Lower lobe of right lung (tissue), 2 donors: ENCODE measurements around the gene IFRD2. TPM values are rescaled to one million over a fixed set of nuclear protein-coding genes. Genes with fewer than 3 reads are reported as not detected.

Experiments used
- ATAC-seq, 2 donors: fragments of 200-7000 bp; cut with Tn5 transposase; one replicate each; pipeline ENCODE4 v1.9.1; 2020 to 2022; ENCODE audit warnings: mild to moderate bottlenecking in 2 of 2, moderate library complexity in 2 of 2
- DNase-seq: peaks from one replicate; pipeline ENCODE4 v3.0.0-alpha.2; 2020
- H3K27ac ChIP-seq: fragments of 200-600 bp; one replicate; pipeline ENCODE4 v1.8.0; 2022
- H3K27me3 ChIP-seq: fragments of 200-600 bp; one replicate; pipeline ENCODE4 v1.8.0; 2022; ENCODE audit warnings: low read depth
- H3K36me3 ChIP-seq: fragments of 200-600 bp; one replicate; pipeline ENCODE4 v1.8.0; 2022; ENCODE audit warnings: mild to moderate bottlenecking
- H3K4me1 ChIP-seq: fragments of 200-600 bp; one replicate; pipeline ENCODE4 v1.8.0; 2022
- H3K4me3 ChIP-seq: fragments of 200-600 bp; one replicate; pipeline ENCODE4 v1.8.0; 2022; ENCODE audit warnings: mild to moderate bottlenecking
- H3K9me3 ChIP-seq: fragments of 200-600 bp; one replicate; pipeline ENCODE4 v1.8.0; 2022
- intact Hi-C: fragments of 100-400 bp; cut with DNase I; formaldehyde crosslinking; loops from one replicate; pipeline ENCODE4 v1.11.0; 2022
- total RNA-seq: library from RNA; stranded (reverse); fragmentation: NEBNext Ultra II Directional; extraction: Animal tissue kit (Norgen Biotek cat#: 25700); gene quantifications from one replicate; pipeline ENCODE4 v1.2.1, GENCODE V29; 2021
- TF ChIP-seq, protein P1 (sequence below): fragments of 200-600 bp; IDR thresholded peaks from one replicate; pipeline ENCODE4 v1.8.0; 2022; ENCODE audit warnings: antibody characterized with exemption, mild to moderate bottlenecking
- donor health status: DM: no; HTN: yes; CAD: no; lungs with severe emphysema.

IFRD2 gene
- total RNA-seq, 1 donor from 2014 or later: 66.9 TPM

DNA sequence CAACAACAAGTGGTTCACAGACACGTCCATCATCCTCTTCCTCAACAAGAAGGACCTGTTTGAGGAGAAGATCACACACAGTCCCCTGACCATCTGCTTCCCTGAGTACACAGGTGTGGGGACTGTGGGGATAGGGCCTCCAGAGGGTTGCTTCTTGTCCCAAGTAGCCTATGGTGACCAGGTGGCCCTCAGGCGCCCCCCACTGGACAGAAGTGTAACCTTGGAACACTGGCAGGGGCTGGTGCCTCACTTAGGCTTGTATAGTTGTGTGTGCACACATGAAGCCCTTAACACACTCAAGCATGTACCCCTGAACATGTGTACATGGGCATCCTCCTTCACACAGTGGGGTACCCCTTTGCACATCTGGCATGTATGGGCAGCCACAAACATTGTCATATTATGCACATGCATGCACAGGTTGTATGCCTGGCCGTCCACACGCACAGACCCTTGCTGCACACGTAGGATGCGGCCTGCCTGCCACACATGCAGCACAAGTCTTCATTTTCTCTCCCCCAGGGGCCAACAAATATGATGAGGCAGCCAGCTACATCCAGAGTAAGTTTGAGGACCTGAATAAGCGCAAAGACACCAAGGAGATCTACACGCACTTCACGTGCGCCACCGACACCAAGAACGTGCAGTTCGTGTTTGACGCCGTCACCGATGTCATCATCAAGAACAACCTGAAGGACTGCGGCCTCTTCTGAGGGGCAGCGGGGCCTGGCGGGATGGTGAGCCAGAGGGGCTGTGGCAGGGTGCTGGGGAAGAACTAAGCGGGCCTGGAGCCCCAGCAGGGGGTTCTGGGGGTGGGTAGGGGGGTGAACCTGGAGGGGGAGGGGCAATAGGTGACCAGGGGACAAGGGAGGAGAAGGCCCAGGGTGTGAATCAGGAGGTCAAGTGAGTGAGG, 35.0 kb downstream of the IFRD2 start:
- H3K27me3 ChIP-seq: no peaks in the 10 kb centered on the region
- H3K4me3 ChIP-seq: no peak overlapping the region
- peak overlapping the region; percentile 96 for H3K27ac ChIP-seq
- ATAC-seq (no peak), DNase-seq (no peak)
- peaks cover 78% of the 10 kb centered on the region for H3K4me1 ChIP-seq
- peaks cover 72% of the 10 kb centered on the region for H3K36me3 ChIP-seq
- TF ChIP-seq, protein P1, sequence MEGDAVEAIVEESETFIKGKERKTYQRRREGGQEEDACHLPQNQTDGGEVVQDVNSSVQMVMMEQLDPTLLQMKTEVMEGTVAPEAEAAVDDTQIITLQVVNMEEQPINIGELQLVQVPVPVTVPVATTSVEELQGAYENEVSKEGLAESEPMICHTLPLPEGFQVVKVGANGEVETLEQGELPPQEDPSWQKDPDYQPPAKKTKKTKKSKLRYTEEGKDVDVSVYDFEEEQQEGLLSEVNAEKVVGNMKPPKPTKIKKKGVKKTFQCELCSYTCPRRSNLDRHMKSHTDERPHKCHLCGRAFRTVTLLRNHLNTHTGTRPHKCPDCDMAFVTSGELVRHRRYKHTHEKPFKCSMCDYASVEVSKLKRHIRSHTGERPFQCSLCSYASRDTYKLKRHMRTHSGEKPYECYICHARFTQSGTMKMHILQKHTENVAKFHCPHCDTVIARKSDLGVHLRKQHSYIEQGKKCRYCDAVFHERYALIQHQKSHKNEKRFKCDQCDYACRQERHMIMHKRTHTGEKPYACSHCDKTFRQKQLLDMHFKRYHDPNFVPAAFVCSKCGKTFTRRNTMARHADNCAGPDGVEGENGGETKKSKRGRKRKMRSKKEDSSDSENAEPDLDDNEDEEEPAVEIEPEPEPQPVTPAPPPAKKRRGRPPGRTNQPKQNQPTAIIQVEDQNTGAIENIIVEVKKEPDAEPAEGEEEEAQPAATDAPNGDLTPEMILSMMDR: peak; percentile 50
- intact Hi-C loops: no loop called here
- no peaks in the 10 kb centered on the region for H3K9me3 ChIP-seq

DNA sequence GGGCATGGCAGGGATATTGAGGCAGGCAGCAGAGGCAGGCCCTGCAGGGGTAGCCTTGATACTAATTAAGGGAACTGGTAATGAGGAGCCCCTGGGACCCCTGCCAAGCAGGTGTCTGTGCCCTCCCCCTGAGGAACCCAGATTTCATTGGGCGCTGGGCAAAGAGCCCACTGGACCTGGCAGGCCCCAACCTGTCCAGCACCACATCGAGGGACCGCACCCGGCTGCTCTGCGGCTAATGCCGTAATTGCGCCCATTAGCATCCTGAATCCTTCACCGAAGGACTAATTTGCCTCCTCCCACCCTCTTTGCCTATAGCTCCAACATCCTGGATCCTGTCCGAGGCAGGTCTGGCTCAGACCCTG, 37.0 kb downstream of the IFRD2 start:
- Histone ChIP-seq H3K27me3 (no peaks in the 10 kb centered on the region), H3K9me3 (no peaks in the 10 kb centered on the region), H3K4me1 (peaks cover 82% of the 10 kb centered on the region), H3K27ac (peak overlapping the region; percentile 96), H3K36me3 (peaks cover 91% of the 10 kb centered on the region), H3K4me3 (no peak overlapping the region)
- TF ChIP-seq, protein P1: no peak
- intact Hi-C loops: no loop called here
- DNase-seq (no peak), ATAC-seq (no peak)

DNA sequence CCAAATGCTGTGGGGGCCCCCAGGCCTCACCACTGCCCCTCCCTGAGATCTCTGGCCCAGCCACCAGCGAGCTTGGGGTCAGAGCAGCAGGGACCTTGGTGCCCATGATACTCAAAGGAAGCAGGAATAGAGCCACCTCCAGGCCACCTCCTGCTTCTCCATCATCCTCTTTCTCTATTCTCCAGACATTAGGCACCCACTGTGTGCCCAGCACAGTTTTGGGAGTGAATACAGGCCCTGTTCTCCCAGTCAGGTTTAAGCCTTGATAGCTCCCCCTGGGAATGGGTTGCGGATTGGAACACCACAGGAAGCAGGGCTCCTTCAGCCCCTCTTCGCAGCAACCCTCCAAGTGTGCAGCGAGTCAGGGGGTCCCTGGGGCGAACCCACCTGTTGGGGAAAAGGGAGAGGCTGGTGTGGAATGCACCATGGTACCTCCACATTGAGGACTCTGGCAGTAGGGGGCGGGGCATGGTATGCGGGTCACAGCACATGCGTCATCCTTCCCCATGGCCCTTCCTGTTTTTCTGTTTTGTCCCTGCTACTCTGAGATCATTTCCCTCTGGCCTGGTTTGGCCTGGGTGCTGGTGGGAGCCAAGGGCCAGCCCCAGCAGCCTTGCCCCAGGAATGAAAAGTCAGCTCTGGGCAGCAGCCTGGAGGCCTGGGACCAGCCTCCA, 37.5 kb downstream of the IFRD2 start:
- no peaks in the 10 kb centered on the region for H3K27me3 ChIP-seq
- ATAC-seq (peak; percentile 59 to 72), DNase-seq (peak; percentile 86)
- H3K36me3 ChIP-seq: peaks cover 96% of the 10 kb centered on the region
- no peaks in the 10 kb centered on the region for H3K9me3 ChIP-seq
- no peak overlapping the region for H3K4me3 ChIP-seq
- intact Hi-C loops: no loop called here
- TF ChIP-seq, protein P1: no peak
- peaks cover 84% of the 10 kb centered on the region for H3K4me1 ChIP-seq
- H3K27ac ChIP-seq: peak overlapping the region; percentile 96

DNA sequence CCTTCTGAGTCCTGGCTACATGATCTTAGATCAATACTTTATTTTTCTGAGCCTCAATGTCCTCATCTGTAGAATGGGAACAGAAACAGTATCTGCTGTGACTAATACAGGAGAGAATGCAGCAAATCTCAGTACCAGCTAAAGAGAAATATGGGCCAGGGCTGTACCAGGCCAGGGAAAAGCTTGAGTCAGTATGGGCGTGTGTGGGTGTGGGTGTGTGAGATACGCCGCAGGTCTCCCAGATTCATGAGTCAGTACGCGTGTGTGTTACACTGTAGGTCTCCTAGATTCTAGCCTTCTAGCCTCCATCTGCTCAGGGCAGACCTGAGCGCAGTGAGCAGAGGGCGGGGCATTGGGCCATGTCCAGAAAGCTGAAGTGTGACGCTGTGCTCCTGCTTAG, 41.0 kb downstream of the IFRD2 start:
- H3K27me3 ChIP-seq: no peaks in the 10 kb centered on the region
- H3K4me3 ChIP-seq: no peak overlapping the region
- TF ChIP-seq, protein P1: no peak
- no peak for ATAC-seq
- H3K9me3 ChIP-seq: no peaks in the 10 kb centered on the region
- intact Hi-C loops: no loop called here
- H3K4me1 ChIP-seq: peaks cover 92% of the 10 kb centered on the region
- peaks cover 85% of the 10 kb centered on the region for H3K36me3 ChIP-seq
- DNase-seq: no peak
- H3K27ac ChIP-seq: peak overlapping the region; percentile 96

DNA sequence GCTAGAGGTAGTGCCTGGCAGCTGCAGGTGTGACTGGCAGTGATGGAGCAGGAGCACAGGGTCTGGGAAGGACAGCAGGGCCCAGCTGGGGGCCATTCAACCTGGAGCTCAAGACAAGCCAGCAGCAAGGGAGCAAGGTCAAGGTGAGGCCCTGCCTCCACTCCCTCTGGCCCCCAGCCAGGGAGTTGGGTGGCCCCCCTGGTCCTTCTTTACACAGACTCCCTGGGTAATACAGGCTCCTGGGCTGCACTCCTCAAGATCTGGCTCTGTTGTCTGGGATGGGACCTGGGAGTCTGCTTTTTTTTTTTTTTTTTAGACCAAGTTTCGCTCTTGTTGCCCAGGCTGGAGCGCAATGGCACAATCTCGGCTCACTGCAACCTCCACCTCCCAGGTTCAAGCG, 41.7 kb downstream of the IFRD2 start:
- TF ChIP-seq, protein P1: no peak
- no peaks in the 10 kb centered on the region for H3K27me3 ChIP-seq
- H3K36me3 ChIP-seq: peaks cover 82% of the 10 kb centered on the region
- DNase-seq (no peak), ATAC-seq (no peak)
- H3K27ac ChIP-seq: peak overlapping the region; percentile 96
- H3K9me3 ChIP-seq: no peaks in the 10 kb centered on the region
- H3K4me1 ChIP-seq: peaks cover 92% of the 10 kb centered on the region
- intact Hi-C loops: no loop called here
- H3K4me3 ChIP-seq: no peak overlapping the region
